Measurements from ENCODE around the gene CERS6. TPM values are rescaled to one million over a fixed set of nuclear protein-coding genes. Genes with fewer than 3 reads are reported as not detected.

Gene CERS6
- total and polyA plus RNA-seq, 2 experiments from 2014 or later = 7.4 to 35.0 TPM

- Histone ChIP-seq H3K79me2 (replicated peaks; ENCODE audit: insufficient read depth) (peaks cover 99% of the 10 kb centered on the region), H3K36me3 (ENCODE audit: insufficient read depth) (no peaks in the 10 kb centered on the region), H2AFZ (no peak overlapping the region), H3F3A (replicated peaks; ENCODE audit: low read depth) (no peaks in the 10 kb centered on the region), H3K4me3 (no peak overlapping the region), H3K27ac (ENCODE audit: low read depth) (0 out of 2 replicates have a peak overlapping the region, but pooled peaks have one; percentile 17), H3K27me3 (ENCODE audit: insufficient read depth) (no peaks in the 10 kb centered on the region), H3K4me1 (ENCODE audit: insufficient read depth) (peaks cover 67% of the 10 kb centered on the region), H4K20me1 (replicated peaks; ENCODE audit: insufficient read depth) (no peaks in the 10 kb centered on the region; the same call in 1 of the 2 replicates), H3K4me2 (peak overlapping the region; percentile 23; the same call in 1 of the 2 replicates), H3K9me2 (ENCODE audit: insufficient read depth) (no peaks in the 10 kb centered on the region)
- DNase-seq (ENCODE audit: low spot score) (no peak), ATAC-seq (no peak)
- Mint-ChIP-seq H3K9me3 (0 out of 3 replicates have a peak, but pooled peaks cover 6% of the 10 kb centered on the region), H3K36me3 (ENCODE audit: low read depth) (peaks cover 4% of the 10 kb centered on the region; the same call in 1 of the 3 replicates), H3K4me3 (no peak overlapping the region), H3K4me1 (peaks cover 56% of the 10 kb centered on the region), H3K27ac (peak overlapping the region; percentile 51), H3K27me3 (ENCODE audit: insufficient read depth, low read depth, poor library complexity) (peaks cover 1% of the 10 kb centered on the region)
- no peak for TF ChIP-seq EZH2phosphoT487 (IDR thresholded peaks at IDR 0.05; ENCODE audit: unreplicated experiment)
Observed at GRCh38 chr2:168486477-168486876, 30.4 kb downstream of the CERS6 start.

GRCh38 chr2:168490015-168490874 lies 34.2 kb downstream of the CERS6 start:
- peak; percentile 45 for DNase-seq (ENCODE audit: low spot score)

More at GRCh38 chr2:168490015-168490874, 34.2 kb downstream of the CERS6 start:
- no peak for TF ChIP-seq ZNF331 (CRISPR knock-in tag; IDR thresholded peaks at IDR 0.05; ENCODE audit: low read depth)
- TF ChIP-seq ZNF114 (CRISPR knock-in tag; IDR thresholded peaks at IDR 0.05) = no peak
- no peak for TF ChIP-seq NANOG (IDR thresholded peaks at IDR 0.05; ENCODE audit: borderline replicate concordance)
- no peak for TF ChIP-seq EZH2 (IDR thresholded peaks at IDR 0.05; ENCODE audit: low read depth, unreplicated experiment)
- TF ChIP-seq REST (IDR thresholded peaks at IDR 0.05; ENCODE audit: unreplicated experiment) = no peak
- TF ChIP-seq ETS1 (IDR thresholded peaks at IDR 0.05) = no peak
- no peak for TF ChIP-seq EZH2phosphoT487 (IDR thresholded peaks at IDR 0.05; ENCODE audit: unreplicated experiment)
- TF ChIP-seq CREB1 (CRISPR knock-in tag; IDR thresholded peaks at IDR 0.05; ENCODE audit: low read depth) = no peak
- peaks cover 42% of the 10 kb centered on the region for H3K4me1 ChIP-seq (ENCODE audit: insufficient read depth)
- no peak overlapping the region for H2AFZ ChIP-seq
- no peaks in the 10 kb centered on the region for H3F3A ChIP-seq (replicated peaks; ENCODE audit: low read depth)
- no peaks in the 10 kb centered on the region; the same call in 1 of the 2 replicates for H3K9me2 ChIP-seq (ENCODE audit: insufficient read depth)
- H3K27me3 ChIP-seq (ENCODE audit: insufficient read depth) = no peaks in the 10 kb centered on the region
- H3K4me3 ChIP-seq = no peak overlapping the region; the same call in 1 of the 2 replicates
- Mint-ChIP-seq H3K36me3 (ENCODE audit: low read depth) (peaks cover 8% of the 10 kb centered on the region; the same call in 1 of the 3 replicates), H3K27ac (peak overlapping the region; percentile 91), H3K4me1 (peaks cover 49% of the 10 kb centered on the region), H3K4me3 (peak overlapping the region; percentile 6; the same call in 1 of the 3 replicates), H3K27me3 (ENCODE audit: insufficient read depth, low read depth, poor library complexity) (peaks cover 1% of the 10 kb centered on the region), H3K9me3 (peaks cover 6% of the 10 kb centered on the region; the same call in 1 of the 3 replicates)
- peaks cover 90% of the 10 kb centered on the region for H3K79me2 ChIP-seq (replicated peaks; ENCODE audit: insufficient read depth)
- peak overlapping the region; percentile 21; the same call in 1 of the 2 replicates for H3K27ac ChIP-seq (ENCODE audit: low read depth)
- peak overlapping the region; percentile 17 for H3K4me2 ChIP-seq
- no peaks in the 10 kb centered on the region for H4K20me1 ChIP-seq (replicated peaks; ENCODE audit: insufficient read depth)
- no peaks in the 10 kb centered on the region for H3K36me3 ChIP-seq (ENCODE audit: insufficient read depth)
- ATAC-seq = peak; percentile 82
